ENCODE data around the gene VPS11.
"Not testable (repeated sequence)": the region's sequence is repeated elsewhere in the genome, so short reads cannot be mapped to it uniquely, and the experiment has no call there.

Gene VPS11

DNA sequence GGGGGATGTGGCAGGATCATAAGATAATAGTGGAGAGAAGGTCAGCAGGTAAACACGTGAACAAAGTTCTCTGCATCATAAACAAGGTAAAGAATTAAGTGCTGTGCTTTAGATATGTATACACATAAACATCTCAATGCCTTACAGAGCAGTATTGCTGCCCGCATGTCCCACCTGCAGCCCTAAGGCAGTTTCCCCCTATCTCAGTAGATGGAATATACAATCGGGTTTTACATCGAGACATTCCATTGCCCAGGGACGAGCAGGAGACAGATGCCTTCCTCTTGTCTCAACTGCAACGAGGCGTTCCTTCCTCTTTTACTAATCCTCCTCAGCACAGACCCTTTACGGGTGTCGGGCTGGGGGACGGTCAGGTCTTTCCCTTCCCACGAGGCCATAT is 28.1 kb upstream of the VPS11 start:
- not testable (repeated sequence) for FAIRE-seq

- FAIRE-seq: no peak
These were observed 25.6 kb upstream of the VPS11 start for GRCh38 chr11:119041821-119042514.

DNA sequence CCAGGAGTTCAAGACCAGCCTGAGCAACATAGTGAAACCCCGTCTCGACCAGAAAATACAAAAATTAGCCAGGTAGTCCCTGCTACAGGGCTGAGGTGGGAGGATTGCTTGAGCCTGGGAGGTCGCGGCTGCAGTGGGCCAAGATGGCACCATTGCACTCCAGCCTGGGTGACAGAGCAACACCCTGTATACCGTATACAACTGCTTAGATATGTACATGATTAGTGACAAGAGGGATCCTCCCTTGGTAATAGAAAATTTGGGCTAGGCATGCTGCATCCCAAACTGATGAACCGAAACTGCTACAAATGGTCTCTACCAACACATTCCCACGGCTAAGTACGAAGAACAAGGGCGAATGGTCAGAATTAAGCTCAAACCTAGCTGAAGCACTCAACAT is 24.7 kb upstream of the VPS11 start:
- no peak for FAIRE-seq

DNA sequence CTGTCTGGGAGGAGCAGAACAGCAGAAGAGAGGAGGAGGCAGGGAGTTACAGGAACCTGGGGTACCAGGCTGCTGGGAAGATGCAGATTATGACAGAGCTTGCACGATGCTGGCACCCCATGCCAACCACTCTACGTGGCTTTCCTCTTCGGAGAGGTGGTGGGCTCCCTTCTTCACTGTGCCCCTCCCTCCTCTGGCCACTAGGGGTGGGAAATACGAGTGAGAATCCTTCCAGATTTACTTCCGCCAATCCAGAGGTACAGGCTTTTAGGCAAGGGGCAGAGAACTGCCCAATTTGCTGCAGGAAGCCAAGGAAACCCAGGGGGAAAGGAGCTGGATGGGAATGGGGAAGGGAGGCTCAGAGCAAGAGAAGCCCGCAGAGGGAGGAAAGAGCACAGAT is 22.9 kb upstream of the VPS11 start:
- FAIRE-seq: no peak

DNA sequence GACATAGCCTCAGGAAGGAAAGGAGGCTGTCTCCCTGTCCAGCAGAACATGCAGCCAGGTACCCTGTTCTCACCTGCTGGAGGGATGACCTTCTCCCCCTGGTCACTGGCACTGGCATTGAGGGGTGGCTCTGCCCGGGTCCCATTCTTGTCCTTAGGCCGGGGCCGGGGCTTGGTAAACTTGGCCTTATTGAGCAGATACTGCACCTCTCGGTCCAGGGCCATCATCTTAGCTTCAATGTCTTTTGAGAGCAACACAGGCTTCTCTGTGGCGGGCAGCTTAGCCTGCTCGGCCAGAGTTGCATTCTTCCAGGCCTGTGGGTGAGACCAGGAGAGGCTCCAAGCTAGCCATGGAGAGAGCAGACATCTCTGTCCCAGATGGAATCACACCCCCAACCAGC is 21.1 kb upstream of the VPS11 start:
- FAIRE-seq: no peak

DNA sequence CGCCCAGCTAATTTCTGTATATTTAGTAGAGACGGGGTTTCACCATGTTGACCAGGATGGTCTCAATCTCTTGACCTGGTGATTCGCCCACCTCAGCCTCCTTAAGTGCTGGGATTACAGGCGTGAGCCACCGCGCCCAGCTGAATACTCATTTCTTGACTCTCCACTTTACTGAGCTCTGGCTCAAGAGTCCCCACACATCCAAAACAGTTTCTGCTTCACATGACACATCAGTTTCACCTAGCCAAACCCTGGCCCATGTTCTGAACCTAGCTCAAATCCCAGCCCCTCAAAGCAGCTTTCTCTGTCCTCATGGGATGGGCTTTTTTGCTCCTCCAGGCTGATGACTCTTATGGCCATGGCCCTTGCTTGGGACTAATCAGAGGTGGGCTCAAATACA is 20.4 kb upstream of the VPS11 start:
- FAIRE-seq: no peak

DNA sequence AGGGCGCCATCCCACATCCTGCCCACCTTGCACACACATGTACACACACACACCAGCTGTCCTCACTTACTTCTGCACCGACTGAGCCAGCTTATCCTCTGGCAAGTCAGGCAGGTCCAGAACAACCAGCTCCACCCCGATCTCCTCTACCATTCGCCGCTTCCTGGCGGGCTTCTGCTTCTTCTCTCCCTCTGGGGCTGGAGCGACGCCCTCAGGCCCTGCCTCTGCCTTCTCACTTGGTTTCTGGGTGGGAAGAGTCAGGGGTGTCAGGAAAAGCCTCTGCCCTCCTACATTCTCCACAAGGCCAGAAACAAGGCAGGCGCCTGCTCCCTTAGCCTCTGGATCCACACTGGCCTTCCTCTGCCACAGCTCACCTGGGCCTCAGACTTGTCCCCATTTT is 19.0 kb upstream of the VPS11 start:
- FAIRE-seq: no peak

- FAIRE-seq: no peak
These were observed 18.5 kb upstream of the VPS11 start for GRCh38 chr11:119049081-119049480.

- FAIRE-seq: no peak
These were observed 16.0 kb upstream of the VPS11 start for GRCh38 chr11:119051440-119052162.

- no peak for FAIRE-seq
These were observed 15.3 kb upstream of the VPS11 start for GRCh38 chr11:119052163-119052814.

- FAIRE-seq: no peak
These were observed 13.2 kb upstream of the VPS11 start for GRCh38 chr11:119054418-119054817.

DNA sequence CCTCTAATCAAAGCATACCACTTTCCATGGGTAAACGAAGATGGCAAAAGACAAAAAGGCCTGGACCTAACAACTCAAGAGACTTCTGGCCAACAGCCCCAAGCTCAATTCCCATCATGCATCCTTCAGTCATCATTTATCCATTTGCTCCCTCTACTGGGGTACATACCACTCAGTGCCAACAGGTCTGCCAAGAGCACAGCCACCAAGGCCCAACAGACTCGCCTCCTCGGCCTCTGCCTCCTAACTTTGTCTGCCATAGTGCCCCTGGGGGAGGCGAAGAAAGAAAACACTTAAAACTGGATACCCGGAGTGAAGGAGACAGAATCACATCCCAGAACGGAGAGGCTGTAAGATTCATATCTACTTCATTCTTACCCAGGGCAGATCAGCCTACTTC is 11.7 kb upstream of the VPS11 start:
- no peak for FAIRE-seq

DNA sequence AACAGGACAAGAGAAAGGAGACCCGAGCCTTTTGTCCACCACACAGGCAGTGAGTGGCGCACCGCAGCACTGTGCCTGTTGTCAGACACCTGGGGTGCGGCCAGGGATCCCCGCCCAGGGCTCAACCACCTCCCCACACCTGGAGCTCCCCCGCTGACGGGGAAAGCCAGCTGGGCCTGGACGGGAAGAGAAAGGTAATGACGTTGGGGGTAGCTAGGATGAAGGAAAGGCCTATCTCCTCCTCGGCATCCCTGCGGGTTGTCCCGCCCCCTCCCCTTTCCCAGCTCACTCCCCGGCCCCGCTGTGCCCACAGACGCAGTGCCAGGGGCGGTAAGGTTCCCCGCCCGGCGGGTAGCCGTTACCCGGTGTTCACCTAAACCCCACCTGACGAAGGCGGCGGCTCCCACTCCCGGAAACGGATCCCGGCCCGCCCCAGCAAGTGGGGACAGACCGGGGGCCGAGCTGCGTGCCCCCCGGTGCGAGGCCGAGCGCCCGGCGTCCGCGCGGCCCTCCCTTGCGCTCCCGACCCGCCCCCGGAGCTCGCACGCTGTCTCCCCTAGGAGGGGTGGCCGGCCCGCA is 11.1 kb upstream of the VPS11 start:
- FAIRE-seq: no peak

GRCh38 chr11:119057000-119057769 is 10.4 kb upstream of the VPS11 start, which contains the start of gene HYOU1:
HYOU1 (minus strand) TSS chr11:119057205; CDS start chr11:119056160, 1,045 bp downstream.
- FAIRE-seq: no peak

DNA sequence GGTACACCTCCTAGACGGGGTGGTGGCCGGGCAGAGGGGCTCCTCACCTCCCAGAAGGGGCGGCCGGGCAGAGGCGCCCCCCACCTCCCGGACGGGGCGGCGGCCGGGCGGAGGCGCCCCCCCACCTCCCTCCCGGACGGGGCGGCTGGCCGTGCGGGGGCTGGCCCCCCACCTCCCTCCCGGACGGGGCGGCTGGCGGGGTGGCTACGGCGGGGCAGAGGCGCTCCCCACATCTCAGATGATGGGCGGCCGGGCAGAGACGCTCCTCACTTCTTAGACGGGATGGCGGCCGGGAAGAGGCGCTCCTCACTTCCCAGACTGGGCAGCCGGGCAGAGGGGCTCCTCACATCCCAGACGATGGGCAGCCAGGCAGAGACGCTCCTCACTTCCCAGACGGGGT is 8.5 kb upstream of the VPS11 start:
- FAIRE-seq: not testable (repeated sequence)

DNA sequence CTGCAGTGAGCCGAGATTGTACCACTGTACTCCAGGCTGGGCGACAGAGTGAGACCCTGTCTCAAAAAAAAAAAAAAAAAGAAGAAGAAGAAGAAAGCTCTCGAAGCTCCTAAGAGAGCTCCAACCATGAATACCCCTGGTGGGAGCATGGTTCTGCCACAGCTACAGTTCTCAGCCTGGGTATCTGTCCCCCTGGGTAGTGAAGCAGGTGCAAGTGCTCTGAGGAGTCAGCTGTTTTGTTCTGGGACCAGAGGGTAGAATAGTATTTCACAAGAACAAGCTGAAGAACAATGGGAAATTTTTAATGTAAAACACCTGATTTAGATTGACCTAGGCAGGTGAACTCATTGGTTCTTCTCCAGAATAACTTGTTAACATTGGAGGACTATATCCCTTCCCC is 6.4 kb upstream of the VPS11 start:
- no peak for FAIRE-seq

DNA sequence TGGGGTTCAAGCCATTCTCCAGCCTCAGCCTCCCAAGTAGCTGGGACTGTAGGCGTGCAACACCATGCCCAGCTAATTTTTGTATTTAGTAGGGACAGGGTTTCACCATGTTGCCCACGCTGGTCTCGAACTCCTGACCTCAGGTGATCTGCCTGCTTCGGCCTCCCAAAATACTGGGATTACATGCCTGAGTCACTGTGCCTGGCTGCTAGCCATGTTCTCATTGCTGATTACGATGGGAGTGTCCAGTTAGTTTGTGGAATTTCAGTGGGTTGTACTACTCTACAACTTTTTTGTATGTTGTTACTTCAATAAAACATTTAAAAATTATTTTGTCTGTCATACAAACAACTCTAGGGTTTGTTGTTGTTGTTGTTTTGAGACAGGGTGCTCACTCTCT is 4.8 kb upstream of the VPS11 start:
- FAIRE-seq: no peak

- no peak for FAIRE-seq
These were observed 2.2 kb upstream of the VPS11 start for GRCh38 chr11:119065369-119065768.

DNA sequence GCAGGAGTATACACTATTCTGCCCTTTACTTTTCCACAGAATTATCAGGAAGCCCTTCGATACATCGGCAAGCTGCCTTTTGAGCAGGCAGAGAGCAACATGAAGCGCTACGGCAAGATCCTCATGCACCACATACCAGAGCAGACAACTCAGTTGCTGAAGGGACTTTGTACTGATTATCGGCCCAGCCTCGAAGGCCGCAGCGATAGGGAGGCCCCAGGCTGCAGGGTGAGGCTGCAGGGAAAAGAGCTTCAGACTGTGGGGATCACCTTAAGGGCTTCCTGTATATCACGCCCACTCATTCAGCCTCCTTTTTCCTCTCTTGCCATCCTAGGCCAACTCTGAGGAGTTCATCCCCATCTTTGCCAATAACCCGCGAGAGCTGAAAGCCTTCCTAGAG is 10.2 kb downstream of the VPS11 start:
- no peak for FAIRE-seq

GRCh38 chr11:119078675-119079420 is 11.2 kb downstream of the VPS11 start:
- no peak for FAIRE-seq

DNA sequence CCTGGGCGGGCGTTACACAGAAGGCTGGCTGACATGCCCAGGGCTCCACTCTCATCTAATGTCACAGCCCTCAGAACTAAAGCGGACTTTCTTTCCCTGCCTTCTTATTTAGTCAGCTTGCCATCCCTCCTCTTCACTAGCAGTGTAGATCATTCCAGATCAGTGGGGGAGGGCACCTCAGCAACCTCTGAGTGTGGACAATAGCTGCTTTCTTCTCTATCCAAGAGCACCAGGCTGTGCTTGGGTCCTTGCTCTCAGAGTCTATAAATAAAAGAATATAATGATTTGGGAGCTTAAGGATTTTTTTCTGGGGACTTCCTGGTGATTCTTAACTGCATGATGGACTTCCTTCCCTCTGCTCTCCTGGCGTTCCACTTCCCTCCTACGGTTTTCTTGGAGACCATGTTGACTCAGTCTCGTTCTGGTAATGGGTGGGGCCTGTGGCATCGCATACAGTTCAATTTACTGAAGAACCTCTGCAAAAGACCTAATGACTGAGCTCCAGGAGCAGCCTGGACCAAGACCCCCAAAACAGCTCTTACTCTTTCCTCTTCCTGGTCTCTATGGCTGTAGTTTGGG is 14.2 kb downstream of the VPS11 start:
- no peak for FAIRE-seq
